Measurements from ENCODE around the gene CCDC186.
"Not testable (repeated sequence)": the region's sequence is repeated elsewhere in the genome, so short reads cannot be mapped to it uniquely, and the experiment has no call there.

The CCDC186 gene

GRCh38 chr10:114143160-114143559, 30.8 kb downstream of the CCDC186 start:
- no peak overlapping the region for H3K27ac Mint-ChIP-seq
- TF ChIP-seq, protein P1, sequence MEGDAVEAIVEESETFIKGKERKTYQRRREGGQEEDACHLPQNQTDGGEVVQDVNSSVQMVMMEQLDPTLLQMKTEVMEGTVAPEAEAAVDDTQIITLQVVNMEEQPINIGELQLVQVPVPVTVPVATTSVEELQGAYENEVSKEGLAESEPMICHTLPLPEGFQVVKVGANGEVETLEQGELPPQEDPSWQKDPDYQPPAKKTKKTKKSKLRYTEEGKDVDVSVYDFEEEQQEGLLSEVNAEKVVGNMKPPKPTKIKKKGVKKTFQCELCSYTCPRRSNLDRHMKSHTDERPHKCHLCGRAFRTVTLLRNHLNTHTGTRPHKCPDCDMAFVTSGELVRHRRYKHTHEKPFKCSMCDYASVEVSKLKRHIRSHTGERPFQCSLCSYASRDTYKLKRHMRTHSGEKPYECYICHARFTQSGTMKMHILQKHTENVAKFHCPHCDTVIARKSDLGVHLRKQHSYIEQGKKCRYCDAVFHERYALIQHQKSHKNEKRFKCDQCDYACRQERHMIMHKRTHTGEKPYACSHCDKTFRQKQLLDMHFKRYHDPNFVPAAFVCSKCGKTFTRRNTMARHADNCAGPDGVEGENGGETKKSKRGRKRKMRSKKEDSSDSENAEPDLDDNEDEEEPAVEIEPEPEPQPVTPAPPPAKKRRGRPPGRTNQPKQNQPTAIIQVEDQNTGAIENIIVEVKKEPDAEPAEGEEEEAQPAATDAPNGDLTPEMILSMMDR (IDR thresholded peaks at IDR 0.05; ENCODE audit: unreplicated experiment in 3 of 3) = no peak
- no peaks in the 10 kb centered on the region for H3K9me3 Mint-ChIP-seq
- no peaks in the 10 kb centered on the region for H3K27me3 Mint-ChIP-seq (ENCODE audit: low read depth)
- H3K4me1 Mint-ChIP-seq = no peaks in the 10 kb centered on the region
- peaks cover 47% of the 10 kb centered on the region for H3K36me3 Mint-ChIP-seq (ENCODE audit: low read depth)
- H3K4me3 Mint-ChIP-seq = no peak overlapping the region

DNA sequence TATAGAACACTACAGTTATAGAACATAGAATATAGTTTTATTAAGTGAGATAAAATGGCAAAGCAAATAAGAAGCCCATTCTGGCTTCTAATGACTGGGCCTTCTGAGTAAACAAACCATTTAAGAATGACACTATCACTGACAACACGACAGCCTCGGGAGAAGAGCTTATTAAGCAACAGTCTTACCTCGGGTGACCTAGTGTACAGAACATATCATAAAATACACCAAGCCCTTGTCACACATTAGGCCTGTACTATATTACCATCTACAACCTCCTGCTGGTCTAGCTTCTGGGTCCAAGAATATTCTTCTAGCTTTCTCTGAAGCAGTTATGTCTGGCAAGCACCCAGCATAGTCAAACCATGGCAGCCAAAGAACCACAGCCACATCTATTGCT, 32.0 kb downstream of the CCDC186 start:
- TF ChIP-seq, protein P1 (IDR thresholded peaks at IDR 0.05; ENCODE audit: unreplicated experiment in 3 of 3) = no peak
- peaks cover 39% of the 10 kb centered on the region for H3K36me3 Mint-ChIP-seq (ENCODE audit: low read depth)
- H3K4me1 Mint-ChIP-seq = no peaks in the 10 kb centered on the region
- no peak overlapping the region for H3K4me3 Mint-ChIP-seq
- H3K27ac Mint-ChIP-seq = no peak overlapping the region
- no peaks in the 10 kb centered on the region for H3K9me3 Mint-ChIP-seq
- H3K27me3 Mint-ChIP-seq (ENCODE audit: low read depth) = no peaks in the 10 kb centered on the region

- not testable (repeated sequence) for H3K27me3 Mint-ChIP-seq (ENCODE audit: low read depth)
- Mint-ChIP-seq H3K27ac (peak overlapping the region in 1 of 3 experiments; percentile 78), H3K36me3 (ENCODE audit: low read depth) (peaks cover 40% of the 10 kb centered on the region)
These were observed 33.2 kb downstream of the CCDC186 start for GRCh38 chr10:114140827-114141226.

GRCh38 chr10:114140036-114140435, 34.0 kb downstream of the CCDC186 start:
- Mint-ChIP-seq H3K4me1 (no peaks in the 10 kb centered on the region), H3K9me3 (no peaks in the 10 kb centered on the region), H3K4me3 (no peak overlapping the region), H3K36me3 (ENCODE audit: low read depth) (peaks cover 40% of the 10 kb centered on the region), H3K27ac (no peak overlapping the region), H3K27me3 (ENCODE audit: low read depth) (no peaks in the 10 kb centered on the region)
- TF ChIP-seq, protein P1 (IDR thresholded peaks at IDR 0.05; ENCODE audit: unreplicated experiment in 3 of 3) = no peak

More at GRCh38 chr10:114140827-114141226, 33.2 kb downstream of the CCDC186 start:
- not testable (repeated sequence) for H3K4me3 Mint-ChIP-seq, H3K9me3 Mint-ChIP-seq, H3K4me1 Mint-ChIP-seq

- Mint-ChIP-seq H3K9me3 (no peaks in the 10 kb centered on the region), H3K27me3 (ENCODE audit: low read depth) (no peaks in the 10 kb centered on the region), H3K4me1 (no peaks in the 10 kb centered on the region), H3K27ac (no peak overlapping the region), H3K4me3 (no peak overlapping the region), H3K36me3 (ENCODE audit: low read depth) (peaks cover 46% of the 10 kb centered on the region)
- TF ChIP-seq, protein P1 (IDR thresholded peaks at IDR 0.05; ENCODE audit: unreplicated experiment in 3 of 3) = no peak
These were observed 35.4 kb downstream of the CCDC186 start for GRCh38 chr10:114138581-114138980.

DNA sequence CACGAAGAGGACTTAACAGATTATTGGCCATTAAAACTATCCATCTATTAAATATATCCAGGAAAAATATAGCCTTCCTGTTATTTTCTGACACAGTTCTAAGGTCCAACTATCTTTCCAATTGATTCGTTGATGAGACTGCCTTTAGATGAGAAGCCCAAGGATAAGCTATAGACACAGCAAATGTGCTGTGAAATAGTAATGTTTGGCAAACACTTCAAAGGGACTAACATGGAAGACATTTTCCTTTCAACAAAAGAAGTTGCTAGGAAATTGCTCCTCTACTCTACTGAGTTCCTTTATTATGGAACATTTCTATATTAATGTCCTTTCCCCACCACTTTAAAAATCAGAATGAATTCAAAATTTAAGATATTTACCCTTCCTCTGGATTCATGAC, 38.5 kb downstream of the CCDC186 start:
- H3K27me3 Mint-ChIP-seq (ENCODE audit: low read depth) = no peaks in the 10 kb centered on the region
- H3K9me3 Mint-ChIP-seq = no peaks in the 10 kb centered on the region
- H3K4me3 Mint-ChIP-seq = no peak overlapping the region
- TF ChIP-seq, protein P1 (IDR thresholded peaks at IDR 0.05; ENCODE audit: unreplicated experiment in 3 of 3) = no peak
- H3K4me1 Mint-ChIP-seq = no peaks in the 10 kb centered on the region
- peaks cover 53% of the 10 kb centered on the region for H3K36me3 Mint-ChIP-seq (ENCODE audit: low read depth)
- no peak overlapping the region for H3K27ac Mint-ChIP-seq

Measured in nephron (organoid).